ENCODE measurements around the gene CPNE9.

The CPNE9 gene

GRCh38 chr3:9673752-9674151 lies 29.9 kb upstream of the CPNE9 start:
- no peak for TF ChIP-seq PATZ1 (CRISPR knock-in tag; IDR thresholded peaks at IDR 0.05; ENCODE audit: borderline replicate concordance)
- TF ChIP-seq OSR1 (CRISPR knock-in tag; IDR thresholded peaks at IDR 0.05), result no peak
- TF ChIP-seq GLIS3 (CRISPR knock-in tag; IDR thresholded peaks at IDR 0.05), result no peak
- TF ChIP-seq ESRRG (CRISPR knock-in tag; IDR thresholded peaks at IDR 0.05), result no peak
- no peak for TF ChIP-seq BACH2 (CRISPR knock-in tag; IDR thresholded peaks at IDR 0.05; ENCODE audit: borderline replicate concordance)
- TF ChIP-seq CSDC2 (CRISPR knock-in tag; IDR thresholded peaks at IDR 0.05), result no peak
- no peak for TF ChIP-seq ZFP3 (CRISPR knock-in tag; IDR thresholded peaks at IDR 0.05)
- TF ChIP-seq ZNF8 (CRISPR knock-in tag; IDR thresholded peaks at IDR 0.05), result no peak
- TF ChIP-seq TOX (CRISPR knock-in tag; IDR thresholded peaks at IDR 0.05; ENCODE audit: borderline replicate concordance), result no peak
- TF ChIP-seq ZC3H10 (CRISPR knock-in tag; IDR thresholded peaks at IDR 0.05), result no peak
- no peak for TF ChIP-seq ZFP30 (CRISPR knock-in tag; IDR thresholded peaks at IDR 0.05)
- no peak for TF ChIP-seq TSHZ2 (CRISPR knock-in tag; IDR thresholded peaks at IDR 0.05)
- no peak for TF ChIP-seq PPARA (CRISPR knock-in tag; IDR thresholded peaks at IDR 0.05; ENCODE audit: borderline replicate concordance)
- ATAC-seq, result no peak

GRCh38 chr3:9675736-9676290 lies 27.8 kb upstream of the CPNE9 start:
- TF ChIP-seq ARNTL (CRISPR knock-in tag; IDR thresholded peaks at IDR 0.05; ENCODE audit: borderline replicate concordance, low read depth), result no peak
- no peak for TF ChIP-seq PATZ1 (CRISPR knock-in tag; IDR thresholded peaks at IDR 0.05; ENCODE audit: borderline replicate concordance)
- TF ChIP-seq RARB (CRISPR knock-in tag; IDR thresholded peaks at IDR 0.05), result no peak
- TF ChIP-seq POU6F1 (CRISPR knock-in tag; IDR thresholded peaks at IDR 0.05; ENCODE audit: borderline replicate concordance, low read depth), result no peak
- no peak for TF ChIP-seq TOX (CRISPR knock-in tag; IDR thresholded peaks at IDR 0.05; ENCODE audit: borderline replicate concordance)
- no peak for TF ChIP-seq PPARA (CRISPR knock-in tag; IDR thresholded peaks at IDR 0.05; ENCODE audit: borderline replicate concordance)
- TF ChIP-seq CSRNP3 (CRISPR knock-in tag; IDR thresholded peaks at IDR 0.05), result no peak
- no peak for TF ChIP-seq ESRRG (CRISPR knock-in tag; IDR thresholded peaks at IDR 0.05)
- TF ChIP-seq ZFP3 (CRISPR knock-in tag; IDR thresholded peaks at IDR 0.05), result no peak
- TF ChIP-seq ZFP30 (CRISPR knock-in tag; IDR thresholded peaks at IDR 0.05), result no peak
- no peak for TF ChIP-seq ZNF8 (CRISPR knock-in tag; IDR thresholded peaks at IDR 0.05)
- TF ChIP-seq TSHZ2 (CRISPR knock-in tag; IDR thresholded peaks at IDR 0.05), result no peak
- ATAC-seq, result no peak

Data from SK-N-SH treated with all-trans-retinoic acid at 6 μM for 48 hours (cell line).